ENCODE results near the gene GPX4. TPM values are rescaled to one million over a fixed set of nuclear protein-coding genes. Genes with fewer than 3 reads are reported as not detected.

GPX4 gene
- total and polyA plus RNA-seq, 2 donors (not counting 1 experiment from before 2014, with no cell fraction given): 213 to 317 TPM

- H3K9me3 ChIP-seq (ENCODE audit: control extremely low read depth in 1 of 3, control insufficient read depth in 2 of 3, insufficient read depth in 1 of 3, low read length in 2 of 3): no peaks in the 10 kb centered on the region
- H3K9ac ChIP-seq (ENCODE audit: low read length): peak overlapping the region; percentile 14
- no peaks in the 10 kb centered on the region for H3K27me3 Mint-ChIP-seq
- peak overlapping the region; percentile 91 for H3K27ac Mint-ChIP-seq
- H3K4me1 Mint-ChIP-seq: peaks cover 35% of the 10 kb centered on the region
- POLR2A ChIA-PET: interaction anchor here (0.5 to 8.4 kb wide), 11 partner anchors 9 to 181 kb away, joined by 3 to 97 read pairs (median 6); partner anchors contain the start of genes ABCA7, ARHGAP45 and GPX4
- 3% methylated on average over 25 of the region's 27 CpGs for WGBS (ENCODE audit: insufficient coverage)
- H3K79me2 ChIP-seq (ENCODE audit: control insufficient read depth, insufficient read depth, low read length): peaks cover 22% of the 10 kb centered on the region
- peaks cover 89% of the 10 kb centered on the region for H4K20me1 ChIP-seq (ENCODE audit: control insufficient read depth, insufficient read depth, low read length, poor library complexity, severe bottlenecking)
- intact Hi-C loops (cut with micrococcal nuclease): loop anchor here (1.0 to 2.0 kb wide), 2 partner anchors 11 to 19 kb away; no protein-coding TSS in a partner anchor
- peak overlapping the region; percentile 69 for H3K4me2 ChIP-seq (replicated peaks; ENCODE audit: low read depth, low read length, poor library complexity, severe bottlenecking)
- peaks cover 0 to 78% of the 10 kb centered on the region in 2 experiments for H3K36me3 ChIP-seq (replicated peaks in 1 of 2; ENCODE audit: control extremely low read depth in 1 of 2, control insufficient read depth in 1 of 2, extremely low read depth in 1 of 2, insufficient read depth in 2 of 2, low read length in 1 of 2)
- H3K4me3 ChIP-seq (ENCODE audit: control extremely low read depth in 1 of 5, extremely low read depth in 1 of 5, insufficient read depth in 1 of 5, low read depth in 2 of 5, low read length in 4 of 5): peak overlapping the region in 2 of 5 experiments; percentile 1 to 8
- H3K4me1 ChIP-seq (ENCODE audit: control insufficient read depth in 2 of 2, insufficient read depth in 2 of 2, low read length in 2 of 2): peaks cover 34 to 42% of the 10 kb centered on the region in 2 donors
- CTCF ChIA-PET: interaction anchor here (1.0 to 5.6 kb wide), 12 partner anchors 11 to 168 kb away, joined by 3 to 49 read pairs (median 4); partner anchors contain the start of genes ARHGAP45 and CNN2
- DNase-seq (peak; percentile 86), ATAC-seq (ENCODE audit: low read depth) (peak; percentile 61)
- peak overlapping the region; percentile 69 for H3K4me3 Mint-ChIP-seq
- no peak overlapping the region for H2AFZ ChIP-seq (ENCODE audit: insufficient read depth, low read depth, low read length, poor library complexity, severe bottlenecking)
- H3K27ac ChIP-seq (ENCODE audit: low read length in 2 of 2): peak overlapping the region; percentile 29 to 82
- TF ChIP-seq CTCF (IDR thresholded peaks at IDR 0.05) (peak; percentile 15), EZH2 (IDR thresholded peaks at IDR 0.05; ENCODE audit: borderline replicate concordance, insufficient read depth, low read depth, low read length, poor library complexity, severe bottlenecking) (no peak)
- no peaks in the 10 kb centered on the region for H3K9me3 Mint-ChIP-seq (ENCODE audit: insufficient read depth)
- H3K27me3 ChIP-seq (replicated peaks in 1 of 4; ENCODE audit: control extremely low read depth in 1 of 4, control insufficient read depth in 3 of 4, insufficient read depth in 4 of 4, low read length in 3 of 4): no peaks in the 10 kb centered on the region
These were observed 15.9 kb upstream of the GPX4 start for GRCh38 chr19:1087813-1088415.
